Esophagus squamous epithelium (tissue), 4 donors: ENCODE data around the gene TMEM135.

Source experiments
- POLR2A ChIP-seq, 4 donors: fragments of 450-650 bp; IDR thresholded peaks; one replicate each; pipeline ENCODE4 v1.6.1; 2017; ENCODE audit warnings: antibody characterized with exemption in 4 of 4, mild to moderate bottlenecking in 4 of 4, moderate library complexity in 3 of 4
- TF ChIP-seq, protein P1 (sequence below), 6 experiments: fragments of 450-650 bp in 4 of 6; fragments of 200-600 bp in 2 of 6; sonication (generic) in 2 of 6; IDR thresholded peaks; one replicate each; pipeline ENCODE4 v1.5.1; 2016 to 2019; ENCODE audit warnings: antibody characterized with exemption in 6 of 6, mild to moderate bottlenecking in 4 of 6, moderate library complexity in 4 of 6

DNA sequence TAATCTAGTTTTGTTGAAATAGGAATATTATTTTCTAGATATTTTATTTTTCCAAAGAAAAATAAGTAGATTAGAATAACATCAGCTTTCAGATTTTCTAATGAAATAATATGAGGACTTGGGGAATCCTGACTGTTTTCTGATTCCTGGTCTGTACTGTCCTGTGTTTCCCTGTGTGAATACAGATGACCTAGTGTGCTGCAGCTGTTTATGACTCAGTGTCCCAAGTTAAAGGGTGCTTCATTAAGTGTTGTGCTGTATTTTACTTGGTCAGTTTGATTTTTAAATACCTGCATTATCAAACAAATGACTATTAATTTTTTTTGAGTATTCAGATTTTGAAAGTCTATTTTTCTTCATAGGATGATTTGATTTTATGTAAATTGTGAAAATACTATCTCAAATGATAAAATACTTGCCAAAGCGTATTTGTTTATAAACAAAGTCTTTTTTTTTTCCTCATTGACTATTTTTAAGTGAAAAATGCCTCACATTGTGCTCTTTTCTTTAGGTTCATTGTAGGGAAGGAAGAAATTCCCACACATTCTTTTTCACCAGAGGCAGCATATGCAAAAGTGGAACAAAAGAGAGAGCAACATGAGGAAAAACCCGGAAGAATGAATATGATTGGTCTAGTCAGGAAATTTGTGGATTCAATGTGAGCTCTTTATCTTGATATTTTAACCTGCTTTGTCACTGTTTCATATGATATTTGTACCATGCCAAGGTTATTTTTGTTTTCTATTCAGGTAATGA, 264.2 kb downstream of the TMEM135 start:
- no peak for TF ChIP-seq POLR2A (IDR thresholded peaks at IDR 0.05)
- TF ChIP-seq, protein P1, sequence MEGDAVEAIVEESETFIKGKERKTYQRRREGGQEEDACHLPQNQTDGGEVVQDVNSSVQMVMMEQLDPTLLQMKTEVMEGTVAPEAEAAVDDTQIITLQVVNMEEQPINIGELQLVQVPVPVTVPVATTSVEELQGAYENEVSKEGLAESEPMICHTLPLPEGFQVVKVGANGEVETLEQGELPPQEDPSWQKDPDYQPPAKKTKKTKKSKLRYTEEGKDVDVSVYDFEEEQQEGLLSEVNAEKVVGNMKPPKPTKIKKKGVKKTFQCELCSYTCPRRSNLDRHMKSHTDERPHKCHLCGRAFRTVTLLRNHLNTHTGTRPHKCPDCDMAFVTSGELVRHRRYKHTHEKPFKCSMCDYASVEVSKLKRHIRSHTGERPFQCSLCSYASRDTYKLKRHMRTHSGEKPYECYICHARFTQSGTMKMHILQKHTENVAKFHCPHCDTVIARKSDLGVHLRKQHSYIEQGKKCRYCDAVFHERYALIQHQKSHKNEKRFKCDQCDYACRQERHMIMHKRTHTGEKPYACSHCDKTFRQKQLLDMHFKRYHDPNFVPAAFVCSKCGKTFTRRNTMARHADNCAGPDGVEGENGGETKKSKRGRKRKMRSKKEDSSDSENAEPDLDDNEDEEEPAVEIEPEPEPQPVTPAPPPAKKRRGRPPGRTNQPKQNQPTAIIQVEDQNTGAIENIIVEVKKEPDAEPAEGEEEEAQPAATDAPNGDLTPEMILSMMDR (IDR thresholded peaks at IDR 0.05) = no peak
